B cell (primary cell): ENCODE results near the gene TMEM63A. TPM values are rescaled to one million over a fixed set of nuclear protein-coding genes. Genes with fewer than 3 reads are reported as not detected.

ENCODE experiments used
- ATAC-seq: fragments of 200-7000 bp; cut with Tn5 transposase; one replicate; pipeline ENCODE4 v1.10.0; 2021; ENCODE audit warnings: low read depth, mild to moderate bottlenecking, moderate number of reproducible peaks, moderate library complexity
- CTCF ChIA-PET: fragments of 350-600 bp; sonication (Branson Sonifier 250); formaldehyde crosslinking; loops from one replicate; lab custom pipeline; 2021; ENCODE audit warnings: antibody characterized with exemption, inconsistent platforms; lab: Charles Lee
- POLR2A ChIA-PET: fragments of 350-600 bp; sonication (Branson Sonifier 250); formaldehyde crosslinking; loops from one replicate; lab custom pipeline; 2021; ENCODE audit warnings: antibody characterized with exemption; lab: Charles Lee
- DNase-seq: peaks from one replicate; pipeline ENCODE4 v3.0.0; 2013
- H2AFZ ChIP-seq: 2 replicates; pipeline ENCODE4 v1.6.1; 2012; ENCODE audit warnings: mild to moderate bottlenecking, low read depth, low read length; ENCODE audit not compliant: insufficient read depth, poor library complexity, severe bottlenecking
- H3K27ac ChIP-seq, 2 donors: 1 replicate in 1 of 2; 2 replicates in 1 of 2; pipeline ENCODE4 v1.5.1; 2012 to 2013; ENCODE audit warnings: low read length in 2 of 2, mild to moderate bottlenecking in 2 of 2, moderate library complexity in 1 of 2
- H3K27me3 ChIP-seq, 4 experiments: fragments of 200-600 bp in 1 of 4; sonication (generic) in 1 of 4; replicated peaks in 1 of 4; 1 replicate in 2 of 4; 2 replicates in 2 of 4; pipeline versions ENCODE4 v1.6.1 to v1.7.0; 2013 to 2016; ENCODE audit warnings: low read length in 3 of 4, mild to moderate bottlenecking in 2 of 4, mixed read lengths in 1 of 4, moderate library complexity in 1 of 4; ENCODE audit not compliant: insufficient read depth in 4 of 4, control insufficient read depth in 3 of 4; ENCODE audit errors: control extremely low read depth in 1 of 4
- H3K36me3 ChIP-seq, 2 experiments: replicated peaks in 1 of 2; 1 replicate in 1 of 2; 2 replicates in 1 of 2; pipeline versions ENCODE4 v1.6.1 to v1.7.1; 2013; ENCODE audit warnings: low read length in 1 of 2; ENCODE audit not compliant: insufficient read depth in 2 of 2, control insufficient read depth in 1 of 2; ENCODE audit errors: control extremely low read depth in 1 of 2, extremely low read depth in 1 of 2
- H3K4me1 ChIP-seq, 2 donors: fragments of 200-600 bp in 1 of 2; sonication (generic) in 1 of 2; 1 replicate in 1 of 2; 2 replicates in 1 of 2; pipeline versions ENCODE4 v1.5.1 to v1.6.1; 2013 to 2017; ENCODE audit warnings: low read length in 2 of 2; ENCODE audit not compliant: control insufficient read depth in 2 of 2, insufficient read depth in 2 of 2
- H3K4me2 ChIP-seq: replicated peaks from 2 replicates; pipeline ENCODE3; 2012; ENCODE audit warnings: mild to moderate bottlenecking, low read depth, low read length; ENCODE audit not compliant: poor library complexity, severe bottlenecking
- H3K4me3 ChIP-seq, 5 experiments: fragments of 200-600 bp in 1 of 5; sonication (generic) in 1 of 5; 1 replicate in 3 of 5; 2 replicates in 2 of 5; pipeline versions ENCODE4 v1.5.1 to v1.7.0; 2011 to 2016; ENCODE audit warnings: low read length in 4 of 5, mild to moderate bottlenecking in 4 of 5, low read depth in 2 of 5, control low read depth in 1 of 5, moderate library complexity in 1 of 5; ENCODE audit not compliant: insufficient read depth in 1 of 5; ENCODE audit errors: control extremely low read depth in 1 of 5, extremely low read depth in 1 of 5
- H3K79me2 ChIP-seq: fragments of 200-600 bp; sonication (generic); one replicate; pipeline ENCODE4 v1.6.0; 2016; ENCODE audit warnings: low read length; ENCODE audit not compliant: control insufficient read depth, insufficient read depth
- H3K9ac ChIP-seq: fragments of 200-600 bp; sonication (generic); 2 replicates; pipeline ENCODE4 v1.6.1; 2017; ENCODE audit warnings: mild to moderate bottlenecking, low read length, moderate library complexity
- H3K9me3 ChIP-seq, 3 donors: one replicate each; pipeline versions ENCODE4 v1.6.1 to v1.7.1; 2013; ENCODE audit warnings: low read length in 2 of 3; ENCODE audit not compliant: control insufficient read depth in 2 of 3, insufficient read depth in 1 of 3; ENCODE audit errors: control extremely low read depth in 1 of 3
- H4K20me1 ChIP-seq: 2 replicates; pipeline ENCODE4 v1.6.0; 2012; ENCODE audit warnings: mild to moderate bottlenecking, low read length; ENCODE audit not compliant: insufficient read depth, control insufficient read depth, poor library complexity, severe bottlenecking
- H3K27ac Mint-ChIP-seq: one replicate; pipeline ENCODE4 v1.8.0; 2021; ENCODE audit warnings: mixed read lengths
- H3K27me3 Mint-ChIP-seq: one replicate; pipeline ENCODE4 v1.8.0; 2021; ENCODE audit warnings: mixed read lengths
- H3K4me1 Mint-ChIP-seq: one replicate; pipeline ENCODE4 v1.8.0; 2021; ENCODE audit warnings: mixed read lengths
- H3K4me3 Mint-ChIP-seq: one replicate; pipeline ENCODE4 v1.8.0; 2021; ENCODE audit warnings: mixed read lengths
- H3K9me3 Mint-ChIP-seq: one replicate; pipeline ENCODE4 v1.8.0; 2022; ENCODE audit warnings: mixed read lengths; ENCODE audit not compliant: insufficient read depth
- EZH2 ChIP-seq: IDR thresholded peaks from 2 replicates; pipeline ENCODE4 v1.6.1; 2012; ENCODE audit warnings: borderline replicate concordance, low read depth, mild to moderate bottlenecking, moderate library complexity, low read length; ENCODE audit not compliant: insufficient read depth, poor library complexity, severe bottlenecking
- WGBS: methylation state at CpG from one replicate; pipeline ENCODE4 v1.1.5; 2013; ENCODE audit warnings: missing lambda C conversion rate; ENCODE audit not compliant: insufficient coverage; 5-methylcytosine and 5-hydroxymethylcytosine counted together
- intact Hi-C: fragments of 100-400 bp; cut with micrococcal nuclease; formaldehyde crosslinking; loops from one replicate; pipeline ENCODE4 v1.10.0; 2022
- polyA plus RNA-seq: library from polyadenylated mRNA; depleted of rRNA; stranded (reverse); fragments of >200 nt; gene quantifications from 2 replicates; pipeline ENCODE4 v1.2.3, GENCODE V29; 2012
- total RNA-seq, 2 donors: library from RNA; stranded (reverse); fragments of 120-200 nt in 1 of 2; gene quantifications; 1 replicate in 1 of 2; 2 replicates in 1 of 2; pipeline versions ENCODE4 v1.2.3 to v1.2.4, GENCODE V29; 2013 to 2022
- TF ChIP-seq, protein P1 (sequence below): fragments of 200-600 bp; IDR thresholded peaks from one replicate; pipeline ENCODE4 v1.8.0; 2022; ENCODE audit warnings: antibody characterized with exemption, mild to moderate bottlenecking

The TMEM63A gene
- total and polyA plus RNA-seq, 2 donors (not counting 1 experiment from before 2014, with no cell fraction given), result 209 to 238 TPM

DNA sequence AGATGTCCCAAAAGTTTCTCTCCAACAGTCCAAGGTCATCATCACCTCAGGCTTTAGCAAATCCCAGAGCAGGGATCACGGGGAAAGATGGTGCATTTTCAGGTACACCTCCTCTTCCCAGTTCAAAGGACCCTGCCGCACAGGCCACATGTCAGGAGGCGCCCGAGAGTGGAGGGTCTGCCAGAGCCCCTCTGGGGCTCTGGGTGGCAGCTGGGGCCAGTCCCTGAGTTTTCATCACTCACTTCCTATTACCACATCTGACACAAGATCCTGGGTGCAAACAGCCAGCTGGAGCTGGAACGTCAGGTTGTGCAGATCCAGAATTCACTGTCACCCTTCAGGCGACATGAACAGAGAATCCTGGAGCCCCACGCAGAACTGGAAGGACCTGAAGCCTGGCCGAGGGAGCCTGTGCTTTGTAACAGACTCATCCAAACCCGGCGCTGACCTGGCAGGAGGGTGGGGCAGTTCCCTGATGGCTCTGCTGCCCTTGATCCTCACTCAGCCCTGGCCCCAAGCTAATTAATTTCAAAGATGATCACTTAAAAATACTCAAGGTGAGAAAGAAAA lies 8.8 kb downstream of the TMEM63A start:
- H3K9ac ChIP-seq, result no peak overlapping the region
- no peak overlapping the region for H2AFZ ChIP-seq
- H3K4me2 ChIP-seq, result no peak overlapping the region
- no peaks in the 10 kb centered on the region for H3K27me3 ChIP-seq
- Mint-ChIP-seq H3K4me1 (peaks cover 10% of the 10 kb centered on the region), H3K27me3 (no peaks in the 10 kb centered on the region), H3K27ac (no peak overlapping the region), H3K9me3 (no peaks in the 10 kb centered on the region), H3K4me3 (no peak overlapping the region)
- no peak for DNase-seq
- TF ChIP-seq, protein P1, sequence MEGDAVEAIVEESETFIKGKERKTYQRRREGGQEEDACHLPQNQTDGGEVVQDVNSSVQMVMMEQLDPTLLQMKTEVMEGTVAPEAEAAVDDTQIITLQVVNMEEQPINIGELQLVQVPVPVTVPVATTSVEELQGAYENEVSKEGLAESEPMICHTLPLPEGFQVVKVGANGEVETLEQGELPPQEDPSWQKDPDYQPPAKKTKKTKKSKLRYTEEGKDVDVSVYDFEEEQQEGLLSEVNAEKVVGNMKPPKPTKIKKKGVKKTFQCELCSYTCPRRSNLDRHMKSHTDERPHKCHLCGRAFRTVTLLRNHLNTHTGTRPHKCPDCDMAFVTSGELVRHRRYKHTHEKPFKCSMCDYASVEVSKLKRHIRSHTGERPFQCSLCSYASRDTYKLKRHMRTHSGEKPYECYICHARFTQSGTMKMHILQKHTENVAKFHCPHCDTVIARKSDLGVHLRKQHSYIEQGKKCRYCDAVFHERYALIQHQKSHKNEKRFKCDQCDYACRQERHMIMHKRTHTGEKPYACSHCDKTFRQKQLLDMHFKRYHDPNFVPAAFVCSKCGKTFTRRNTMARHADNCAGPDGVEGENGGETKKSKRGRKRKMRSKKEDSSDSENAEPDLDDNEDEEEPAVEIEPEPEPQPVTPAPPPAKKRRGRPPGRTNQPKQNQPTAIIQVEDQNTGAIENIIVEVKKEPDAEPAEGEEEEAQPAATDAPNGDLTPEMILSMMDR, result no peak
- TF ChIP-seq EZH2, result no peak
- POLR2A ChIA-PET, result no interaction called here
- H3K79me2 ChIP-seq, result peaks cover 30% of the 10 kb centered on the region
- H3K9me3 ChIP-seq, result no peaks in the 10 kb centered on the region
- H3K36me3 ChIP-seq, result peaks cover 1 to 82% of the 10 kb centered on the region in 2 experiments
- H4K20me1 ChIP-seq, result peaks cover 60% of the 10 kb centered on the region
- 98% methylated on average over 10 of the region's 10 CpGs for WGBS
- CTCF ChIA-PET, result no interaction called here
- H3K4me3 ChIP-seq, result no peak overlapping the region
- no peak overlapping the region for H3K27ac ChIP-seq
- intact Hi-C loops, result no loop called here
- peaks cover under 1 to 3% of the 10 kb centered on the region in 2 donors for H3K4me1 ChIP-seq
- ATAC-seq, result no peak

GRCh38 chr1:225872075-225872430 lies 10.1 kb downstream of the TMEM63A start:
- no CpG with 5 or more reads among the region's 3 CpGs for WGBS
- H3K9me3 ChIP-seq, result no peaks in the 10 kb centered on the region
- no peaks in the 10 kb centered on the region for H3K27me3 Mint-ChIP-seq
- peaks cover 47% of the 10 kb centered on the region for H4K20me1 ChIP-seq
- POLR2A ChIA-PET, result no interaction called here
- H3K4me1 Mint-ChIP-seq, result peaks cover 3% of the 10 kb centered on the region
- H3K27ac ChIP-seq, result no peak overlapping the region
- H3K4me1 ChIP-seq, result peaks cover 0 to under 1% of the 10 kb centered on the region in 2 donors
- intact Hi-C loops, result no loop called here
- no peak for DNase-seq
- H3K4me3 Mint-ChIP-seq, result no peak overlapping the region
- no peak overlapping the region for H3K27ac Mint-ChIP-seq
- no peak overlapping the region for H3K4me2 ChIP-seq
- ATAC-seq, result no peak
- CTCF ChIA-PET, result interaction anchor here (1.0 to 1.5 kb wide), 3 partner anchors 9 to 23 kb away, joined by 3 to 4 read pairs (median 3); no protein-coding TSS in a partner anchor
- no peak overlapping the region for H2AFZ ChIP-seq
- H3K9me3 Mint-ChIP-seq, result no peaks in the 10 kb centered on the region
- H3K79me2 ChIP-seq, result peaks cover 18% of the 10 kb centered on the region
- H3K9ac ChIP-seq, result no peak overlapping the region
- peaks cover 1 to 81% of the 10 kb centered on the region in 2 experiments for H3K36me3 ChIP-seq
- H3K27me3 ChIP-seq, result no peaks in the 10 kb centered on the region
- no peak overlapping the region for H3K4me3 ChIP-seq
- TF ChIP-seq EZH2, result no peak
- TF ChIP-seq, protein P1, result no peak
